ENCODE data around the gene NRL. TPM values are rescaled to one million over a fixed set of nuclear protein-coding genes. Genes with fewer than 3 reads are reported as not detected.
"Not testable (repeated sequence)": the region's sequence is repeated elsewhere in the genome, so short reads cannot be mapped to it uniquely, and the experiment has no call there.

The NRL gene
- total RNA-seq, 2 donors from 2014 or later = 0.88 to 2.7 TPM

DNA sequence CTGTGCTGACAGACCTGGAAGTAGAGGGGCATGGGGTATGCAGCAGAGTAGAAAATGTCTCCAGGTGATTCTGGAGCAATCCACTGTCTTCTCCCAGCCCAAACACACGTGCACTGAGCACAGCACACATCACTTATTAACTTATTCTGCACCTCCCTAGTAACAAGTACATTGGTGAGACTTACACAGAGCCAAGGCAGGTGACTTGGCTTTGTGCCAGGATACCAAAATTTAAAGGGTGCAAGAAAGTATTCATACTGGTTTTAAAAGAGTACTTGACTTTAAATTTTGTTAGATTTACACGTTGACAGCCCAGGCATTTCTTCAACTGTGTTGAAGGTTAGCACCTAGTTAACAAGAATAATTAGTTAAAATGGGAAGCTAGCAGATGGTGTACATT, 74.1 kb downstream of the NRL start:
- no peak for DNase-seq
- H3K4me1 ChIP-seq = no peaks in the 10 kb centered on the region
- no peaks in the 10 kb centered on the region for H3K9me3 ChIP-seq
- intact Hi-C loops (cut with DNase I) = no loop called here
- no peak overlapping the region for H3K9ac ChIP-seq (ENCODE audit: low read depth in 2 of 2, low read length in 2 of 2)
- TF ChIP-seq, protein P1, sequence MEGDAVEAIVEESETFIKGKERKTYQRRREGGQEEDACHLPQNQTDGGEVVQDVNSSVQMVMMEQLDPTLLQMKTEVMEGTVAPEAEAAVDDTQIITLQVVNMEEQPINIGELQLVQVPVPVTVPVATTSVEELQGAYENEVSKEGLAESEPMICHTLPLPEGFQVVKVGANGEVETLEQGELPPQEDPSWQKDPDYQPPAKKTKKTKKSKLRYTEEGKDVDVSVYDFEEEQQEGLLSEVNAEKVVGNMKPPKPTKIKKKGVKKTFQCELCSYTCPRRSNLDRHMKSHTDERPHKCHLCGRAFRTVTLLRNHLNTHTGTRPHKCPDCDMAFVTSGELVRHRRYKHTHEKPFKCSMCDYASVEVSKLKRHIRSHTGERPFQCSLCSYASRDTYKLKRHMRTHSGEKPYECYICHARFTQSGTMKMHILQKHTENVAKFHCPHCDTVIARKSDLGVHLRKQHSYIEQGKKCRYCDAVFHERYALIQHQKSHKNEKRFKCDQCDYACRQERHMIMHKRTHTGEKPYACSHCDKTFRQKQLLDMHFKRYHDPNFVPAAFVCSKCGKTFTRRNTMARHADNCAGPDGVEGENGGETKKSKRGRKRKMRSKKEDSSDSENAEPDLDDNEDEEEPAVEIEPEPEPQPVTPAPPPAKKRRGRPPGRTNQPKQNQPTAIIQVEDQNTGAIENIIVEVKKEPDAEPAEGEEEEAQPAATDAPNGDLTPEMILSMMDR (IDR thresholded peaks at IDR 0.05) = no peak
- no peak overlapping the region for H3K4me3 ChIP-seq
- no peaks in the 10 kb centered on the region for H3K36me3 ChIP-seq
- H3K27me3 ChIP-seq = no peaks in the 10 kb centered on the region
- H3K27ac ChIP-seq = no peak overlapping the region

DNA sequence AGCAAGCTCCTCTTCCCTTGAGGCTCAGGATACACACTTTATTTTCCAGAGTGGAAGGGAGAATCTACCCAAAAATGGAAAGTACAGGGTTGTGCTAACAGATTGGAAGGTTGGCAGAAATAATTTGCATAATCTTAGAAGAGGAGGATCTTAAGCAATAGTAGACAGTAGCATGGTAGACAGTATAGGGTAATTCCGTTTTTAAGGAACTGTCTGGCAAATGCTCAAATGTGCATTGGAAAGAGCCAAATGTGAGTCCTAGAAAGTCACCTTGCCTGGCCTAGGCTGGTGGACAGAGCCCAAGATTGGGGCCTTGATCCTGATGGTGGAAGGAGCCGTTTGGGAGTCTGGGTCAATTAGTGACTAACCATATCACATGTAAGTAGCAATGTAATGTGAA, 76.1 kb downstream of the NRL start:
- intact Hi-C loops (cut with DNase I) = no loop called here
- H3K27ac ChIP-seq = no peak overlapping the region
- no peaks in the 10 kb centered on the region for H3K9me3 ChIP-seq
- TF ChIP-seq, protein P1 (IDR thresholded peaks at IDR 0.05) = no peak
- no peaks in the 10 kb centered on the region for H3K27me3 ChIP-seq
- no peaks in the 10 kb centered on the region for H3K36me3 ChIP-seq
- no peak overlapping the region for H3K9ac ChIP-seq (ENCODE audit: low read depth in 2 of 2, low read length in 2 of 2)
- no peak for DNase-seq
- no peak overlapping the region for H3K4me3 ChIP-seq
- no peaks in the 10 kb centered on the region for H3K4me1 ChIP-seq

DNA sequence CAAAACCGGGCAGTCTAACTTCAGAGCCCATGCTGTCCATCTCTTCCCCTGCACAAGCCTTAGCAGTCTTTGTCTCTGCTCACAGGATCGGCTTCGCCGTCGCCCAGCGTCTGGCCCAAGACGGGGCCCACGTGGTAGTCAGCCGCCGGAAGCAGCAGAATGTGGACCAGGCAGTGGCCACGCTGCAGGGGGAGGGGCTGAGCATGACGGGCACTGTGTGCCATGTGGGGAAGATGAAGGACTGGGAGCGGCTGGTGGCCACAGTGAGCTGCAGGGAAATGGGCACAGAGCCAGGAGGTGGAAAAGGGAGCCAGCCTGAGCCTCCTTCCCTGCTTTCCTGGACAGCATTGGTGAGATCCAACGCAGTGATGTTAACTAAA, 77.1 kb downstream of the NRL start:
- H3K36me3 ChIP-seq = no peaks in the 10 kb centered on the region
- H3K9me3 ChIP-seq = no peaks in the 10 kb centered on the region
- H3K9ac ChIP-seq (ENCODE audit: low read depth in 2 of 2, low read length in 2 of 2) = no peak overlapping the region
- no peaks in the 10 kb centered on the region for H3K27me3 ChIP-seq
- DNase-seq = peak; percentile 64
- TF ChIP-seq, protein P1 (IDR thresholded peaks at IDR 0.05) = no peak
- intact Hi-C loops (cut with DNase I) = no loop called here
- no peaks in the 10 kb centered on the region for H3K4me1 ChIP-seq
- H3K4me3 ChIP-seq = no peak overlapping the region
- no peak overlapping the region for H3K27ac ChIP-seq

DNA sequence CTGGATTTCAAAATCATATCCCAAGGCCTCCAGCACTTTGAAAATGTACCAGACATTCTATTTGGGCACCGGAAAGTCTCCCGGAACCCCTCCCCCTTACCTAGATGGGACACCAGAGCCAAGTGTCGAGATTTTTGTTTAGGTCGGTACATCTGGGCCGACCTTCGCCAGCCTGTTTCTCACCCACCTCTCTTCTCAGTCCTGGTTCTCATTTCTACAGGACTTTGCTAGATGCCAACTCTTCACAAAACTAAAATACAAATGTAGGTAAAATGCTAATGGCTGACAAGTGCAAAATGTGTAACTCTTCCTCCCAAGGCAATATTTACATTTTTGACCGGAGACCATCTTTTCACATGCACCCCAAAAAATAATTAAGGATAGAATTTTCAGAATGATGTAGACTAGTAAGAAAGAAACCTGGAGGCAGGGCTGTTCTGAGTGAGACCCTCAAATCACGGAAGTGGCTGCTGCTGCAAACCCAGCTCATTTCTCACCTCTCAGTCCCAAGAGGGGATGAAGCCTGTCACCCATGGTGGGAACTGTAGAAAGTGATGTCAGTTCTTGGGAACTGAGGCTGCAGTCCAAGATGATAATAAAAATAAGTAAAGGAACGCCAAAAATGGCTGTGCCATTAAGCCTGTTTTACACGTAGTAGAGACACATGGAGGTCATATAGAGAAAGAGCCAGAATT, 77.6 kb downstream of the NRL start:
- Histone ChIP-seq H3K4me3 (peak overlapping the region; percentile 61), H3K27ac (peak overlapping the region; percentile 96), H3K9ac (ENCODE audit: low read depth in 2 of 2, low read length in 2 of 2) (peak overlapping the region; percentile 75 to 78)
- H3K4me1 ChIP-seq; H3K27me3 ChIP-seq; H3K36me3 ChIP-seq; H3K9me3 ChIP-seq; DNase-seq; intact Hi-C loops (cut with DNase I): not testable (repeated sequence)

DNA sequence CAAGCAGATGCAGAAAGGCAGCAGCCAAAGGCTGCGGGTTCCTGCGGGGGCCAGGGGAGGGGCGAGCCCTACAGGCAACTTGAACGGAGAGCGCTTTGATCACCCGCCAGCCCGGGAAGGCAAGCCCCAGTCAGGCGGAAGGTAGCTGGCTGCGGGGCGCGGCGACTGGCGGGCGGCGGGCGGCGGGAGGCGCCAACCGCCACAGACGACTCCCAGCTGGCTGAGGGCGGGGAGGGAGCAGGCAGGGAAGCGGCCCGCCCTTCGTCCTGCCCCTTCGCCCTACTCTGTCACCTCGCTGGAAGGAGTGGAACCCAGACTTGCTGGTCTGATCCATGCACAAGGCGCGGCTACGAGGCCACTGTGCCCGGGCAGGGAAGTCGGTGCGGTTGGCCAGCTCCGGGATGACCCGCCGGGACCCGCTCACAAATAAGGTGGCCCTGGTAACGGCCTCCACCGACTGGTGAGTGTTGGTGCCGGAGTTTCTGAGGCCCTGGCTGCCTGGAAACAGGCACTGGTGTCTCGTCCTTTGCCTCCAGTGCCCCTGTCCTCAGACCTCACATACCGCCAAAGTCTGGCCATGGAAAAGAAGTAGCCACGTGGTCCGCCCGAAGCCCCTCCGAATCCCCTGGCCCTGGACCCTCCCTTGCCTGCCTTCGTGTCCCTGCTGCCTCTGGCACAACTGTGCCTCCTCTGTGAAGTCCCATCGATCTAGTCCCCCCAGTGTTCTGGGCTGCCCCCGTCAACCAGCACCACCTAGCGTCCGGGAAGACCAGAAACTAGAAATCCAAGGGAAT, 78.4 kb downstream of the NRL start:
- Histone ChIP-seq H3K9ac (ENCODE audit: low read depth in 2 of 2, low read length in 2 of 2) (peak overlapping the region; percentile 75 to 78), H3K27ac (peak overlapping the region; percentile 96), H3K9me3 (no peaks in the 10 kb centered on the region), H3K27me3 (no peaks in the 10 kb centered on the region), H3K4me3 (peak overlapping the region; percentile 61), H3K4me1 (no peaks in the 10 kb centered on the region), H3K36me3 (no peaks in the 10 kb centered on the region)
- intact Hi-C loops (cut with DNase I) = no loop called here
- peak; percentile 90 for DNase-seq
- TF ChIP-seq, protein P1 (IDR thresholded peaks at IDR 0.05) = peak; percentile 75

DNA sequence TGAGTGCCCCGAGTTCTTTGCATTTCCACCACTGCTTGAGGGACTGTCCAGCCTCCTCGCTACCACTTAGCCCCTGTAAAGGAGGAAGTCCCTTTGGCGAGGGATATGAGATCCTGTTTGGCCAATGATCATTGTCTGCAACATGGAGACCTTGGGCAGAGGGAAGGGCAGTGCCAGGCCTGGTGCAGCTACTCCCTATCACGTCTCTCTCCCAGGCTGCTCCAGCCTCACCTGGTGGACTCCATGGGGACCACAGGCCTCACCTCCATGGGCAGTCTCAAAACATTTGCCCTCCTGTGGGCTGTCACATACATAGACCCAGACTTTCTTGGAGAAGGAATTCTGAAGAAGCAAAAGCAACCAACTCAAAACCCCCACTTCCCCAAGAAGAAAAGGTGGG, 79.0 kb downstream of the NRL start:
- H3K9ac ChIP-seq (ENCODE audit: low read depth in 2 of 2, low read length in 2 of 2); H3K9me3 ChIP-seq; H3K36me3 ChIP-seq; DNase-seq; H3K27me3 ChIP-seq; intact Hi-C loops (cut with DNase I); H3K4me1 ChIP-seq: not testable (repeated sequence)
- Histone ChIP-seq H3K4me3 (peak overlapping the region; percentile 61), H3K27ac (peak overlapping the region; percentile 96)

All from colonic mucosa (tissue), 4 donors.